Kidney glomerular epithelial cell (primary cell): Measurements from ENCODE around the gene PHACTR2.
"Not testable (repeated sequence)": the region's sequence is repeated elsewhere in the genome, so short reads cannot be mapped to it uniquely, and the experiment has no call there.

Experiments used
- DNase-seq: peaks from one replicate; lab custom pipeline; 2025; lab: John Stamatoyannopoulos, UW

Gene PHACTR2

DNA sequence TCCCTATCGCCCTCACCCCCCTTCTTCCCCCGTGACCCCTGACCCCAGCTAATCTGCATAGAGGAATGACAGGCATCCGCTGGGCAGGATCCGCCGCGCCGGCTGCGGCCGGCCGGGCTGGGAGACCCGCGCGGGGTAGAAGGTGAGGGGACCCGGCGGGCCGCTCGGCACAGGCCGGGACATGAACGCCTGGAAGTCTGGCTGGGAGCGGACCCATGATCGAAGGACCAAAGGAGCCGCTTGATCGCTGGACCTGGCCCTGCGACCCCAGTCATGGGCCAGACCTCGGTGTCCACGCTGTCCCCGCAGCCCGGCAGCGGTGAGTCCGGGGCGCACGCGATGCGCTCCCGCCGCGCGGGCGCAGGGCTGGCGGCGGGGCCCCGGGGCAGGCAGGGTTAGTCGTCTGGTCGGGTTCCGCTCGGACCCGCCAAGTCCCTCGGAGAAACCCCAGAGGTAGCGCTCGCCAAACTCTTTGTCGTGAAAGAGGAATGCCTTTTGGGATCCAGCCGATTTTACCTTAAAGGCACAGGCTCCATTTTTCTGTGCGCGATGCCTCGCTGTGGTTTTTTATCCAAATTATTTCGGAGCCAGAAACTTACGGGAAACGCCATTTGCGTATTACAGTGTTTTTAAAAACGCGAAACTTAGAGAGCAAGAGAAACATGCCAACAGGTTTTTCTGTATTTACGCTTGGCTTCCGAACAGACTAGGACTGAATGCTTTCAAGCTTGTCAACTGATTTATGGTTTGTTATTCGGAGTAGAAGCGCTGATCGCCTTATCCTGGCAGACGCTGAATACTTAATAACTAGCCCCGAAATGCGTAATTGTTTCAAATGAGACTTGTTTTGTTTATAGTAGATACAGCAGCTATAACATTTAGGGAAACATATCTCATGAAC lies at the start of gene PHACTR2:
PHACTR2 (plus strand) TSS at position 75 of the 901 bp plus-strand sequence; CDS start at position 274, 199 bp downstream.
- peak; percentile 44 for DNase-seq

GRCh38 chr6:143629104-143630080 lies 48.4 kb upstream of the PHACTR2 start:
- DNase-seq: no peak

GRCh38 chr6:143631196-143631595 lies 46.6 kb upstream of the PHACTR2 start:
- DNase-seq: not testable (repeated sequence)

DNA sequence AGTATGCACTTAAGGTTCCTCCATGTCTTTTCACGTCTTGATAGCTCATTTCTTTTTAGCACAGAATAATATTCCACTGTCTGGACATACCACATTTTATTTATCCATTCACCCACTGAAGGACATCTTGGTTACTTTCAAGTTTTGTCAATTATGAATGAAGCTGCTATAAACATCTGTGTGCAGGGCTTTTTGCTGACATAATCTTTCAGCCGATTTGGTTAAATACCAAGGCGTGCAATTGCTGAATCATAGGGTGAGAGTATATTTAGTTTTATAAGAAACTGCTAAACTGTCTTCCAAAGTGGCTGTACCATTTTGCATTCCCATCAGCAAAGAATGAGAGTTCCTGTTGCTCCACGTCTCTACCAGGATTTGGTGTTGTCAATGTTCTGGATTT lies 44.9 kb upstream of the PHACTR2 start:
- no peak for DNase-seq

DNA sequence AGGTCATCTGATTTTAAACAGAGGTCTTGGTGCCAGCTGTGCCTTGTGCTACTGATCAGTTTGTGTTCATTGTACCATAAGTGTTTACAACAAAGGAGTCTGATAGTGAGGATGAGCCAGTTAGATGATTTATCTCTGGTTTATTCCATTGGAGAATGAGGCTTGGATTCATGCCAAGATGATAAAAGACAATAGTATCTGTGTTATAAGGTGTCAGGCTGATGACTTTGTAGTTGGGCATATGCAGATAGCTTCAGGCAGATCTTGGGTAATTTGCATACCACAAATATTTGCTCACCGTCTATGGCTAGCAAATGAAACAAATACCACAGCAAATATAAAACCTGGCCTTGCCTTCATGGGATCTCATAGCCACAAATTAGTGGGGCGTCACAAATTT lies 43.3 kb upstream of the PHACTR2 start:
- no peak for DNase-seq

- DNase-seq: no peak
Observed at GRCh38 chr6:143637691-143638090, 40.1 kb upstream of the PHACTR2 start.

GRCh38 chr6:143642403-143642802 lies 35.4 kb upstream of the PHACTR2 start:
- DNase-seq: no peak

- DNase-seq: no peak
Observed at GRCh38 chr6:143647191-143647590, 30.6 kb upstream of the PHACTR2 start.

GRCh38 chr6:143647732-143648131 lies 30.0 kb upstream of the PHACTR2 start:
- no peak for DNase-seq

- DNase-seq: not testable (repeated sequence)
Observed at GRCh38 chr6:143649319-143649718, 28.4 kb upstream of the PHACTR2 start.

- not testable (repeated sequence) for DNase-seq
Observed at GRCh38 chr6:143651328-143651727, 26.4 kb upstream of the PHACTR2 start.

DNA sequence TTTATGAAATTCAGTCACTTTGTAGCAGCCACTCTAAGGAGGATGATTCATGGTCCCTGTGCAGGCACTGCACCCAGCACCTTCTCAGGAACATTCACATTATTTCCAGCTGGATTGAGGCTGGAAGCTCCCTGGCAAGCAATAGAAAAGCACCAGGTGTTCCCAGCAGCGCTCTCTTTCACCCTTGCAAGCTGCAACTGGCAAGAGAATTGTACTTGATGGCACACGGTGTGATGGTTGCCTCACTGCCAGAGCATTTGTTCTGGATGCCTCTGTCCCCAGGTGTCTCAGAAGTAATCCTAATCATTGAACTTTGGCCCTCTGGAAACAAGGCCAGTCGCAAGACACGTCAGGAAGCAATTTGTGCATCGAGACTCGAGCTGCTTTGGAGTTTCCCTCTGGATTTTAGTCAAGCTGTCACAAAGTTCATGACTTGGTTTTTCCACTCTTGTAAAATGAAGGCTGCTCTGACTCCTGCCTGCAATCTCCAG lies 24.9 kb upstream of the PHACTR2 start:
- no peak for DNase-seq

DNA sequence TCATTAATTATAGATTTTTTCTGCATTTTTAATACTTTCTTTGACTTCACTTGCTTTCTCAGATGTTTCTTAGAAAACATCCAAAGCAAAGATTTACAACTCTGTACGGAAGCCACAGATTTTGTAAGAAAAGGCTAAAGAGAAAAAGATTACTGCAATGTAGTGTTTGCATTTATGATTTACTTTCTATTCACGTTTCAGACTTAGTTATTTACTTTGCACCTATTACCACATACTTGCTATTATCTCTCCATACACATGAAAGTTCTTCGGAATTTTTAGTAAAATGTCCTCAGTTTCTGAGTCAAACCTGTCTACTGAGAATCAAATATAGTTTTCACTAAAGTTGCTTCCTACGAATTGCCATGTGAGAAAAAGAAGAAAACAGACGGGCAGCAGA lies 22.2 kb upstream of the PHACTR2 start:
- no peak for DNase-seq

- DNase-seq: no peak
Observed at GRCh38 chr6:143656026-143656425, 21.7 kb upstream of the PHACTR2 start.

DNA sequence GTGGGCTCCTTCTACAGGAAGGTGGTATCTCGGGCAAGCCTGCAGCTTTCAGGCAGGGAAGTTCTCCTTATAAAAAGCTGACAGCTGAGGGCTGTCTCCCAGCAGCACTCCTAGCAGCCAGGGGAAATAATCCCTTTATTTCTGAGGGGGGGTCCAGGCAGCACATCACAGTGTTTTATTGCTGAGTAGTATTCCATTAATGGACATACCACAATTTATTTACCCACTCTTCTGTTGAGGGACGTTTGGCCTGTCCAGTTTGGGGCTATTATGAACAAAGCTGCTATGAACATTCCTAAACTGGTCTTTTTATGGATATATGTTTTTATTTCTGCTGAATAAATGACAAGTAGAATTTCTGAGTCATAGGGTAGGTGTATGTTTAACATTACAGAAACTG lies 20.0 kb upstream of the PHACTR2 start:
- no peak for DNase-seq

DNA sequence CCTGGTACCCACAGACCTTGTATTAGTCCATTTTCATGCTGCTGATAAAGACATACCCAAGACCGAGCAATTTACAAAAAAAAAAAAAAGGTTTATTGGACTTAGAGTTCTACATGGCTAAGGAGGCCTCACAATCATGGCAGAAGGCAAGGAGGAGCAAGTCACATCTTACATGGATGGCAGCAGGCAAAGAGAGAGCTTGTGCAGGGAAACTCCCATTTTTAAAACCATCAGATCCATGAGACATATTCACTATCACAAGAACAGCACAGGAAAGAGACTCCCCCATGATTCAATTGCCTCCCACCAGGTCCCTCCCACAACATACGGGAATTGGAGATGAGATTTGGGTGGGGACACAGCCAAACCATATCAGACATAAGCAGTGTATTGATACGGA lies 17.6 kb upstream of the PHACTR2 start:
- DNase-seq: not testable (repeated sequence)

DNA sequence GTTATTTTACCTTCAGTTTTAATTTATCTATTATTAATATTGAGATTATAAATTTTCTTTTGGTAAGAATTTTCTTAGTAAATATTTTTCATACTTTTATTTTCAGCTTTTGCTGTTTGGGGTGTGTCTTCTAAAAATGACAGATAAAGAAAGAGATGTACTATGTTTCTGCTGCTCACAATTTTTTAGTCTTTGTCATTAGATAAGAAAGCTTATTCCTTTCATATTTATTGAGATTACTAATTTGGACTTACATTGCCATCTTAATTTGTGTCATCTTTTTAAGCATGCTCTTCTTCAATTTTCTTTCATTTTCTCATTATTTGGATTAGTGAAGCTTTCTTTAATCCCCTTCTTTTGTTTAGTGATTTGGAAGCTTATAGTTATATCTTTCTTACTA lies 13.6 kb upstream of the PHACTR2 start:
- DNase-seq: no peak

DNA sequence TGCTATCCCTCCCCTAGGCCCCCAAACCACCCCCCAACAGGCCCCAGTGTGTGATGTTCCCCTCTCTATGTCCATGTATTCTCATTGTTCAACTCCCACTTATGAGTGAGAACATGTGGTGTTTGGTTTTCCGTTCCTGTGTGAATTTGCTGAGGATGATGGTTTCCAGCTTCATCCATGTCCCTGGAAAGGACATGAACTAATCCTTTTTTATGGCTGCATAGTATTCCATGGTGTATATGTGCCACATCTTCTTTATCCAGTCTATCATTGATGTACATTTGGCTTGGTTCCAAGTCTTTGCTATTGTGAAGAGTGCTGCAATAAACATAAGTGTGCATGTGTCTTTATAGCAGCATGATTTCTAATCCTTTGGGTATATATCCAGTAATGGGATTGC lies 11.8 kb upstream of the PHACTR2 start:
- not testable (repeated sequence) for DNase-seq

- DNase-seq: not testable (repeated sequence)
Observed at GRCh38 chr6:143669483-143669882, 8.3 kb upstream of the PHACTR2 start.

DNA sequence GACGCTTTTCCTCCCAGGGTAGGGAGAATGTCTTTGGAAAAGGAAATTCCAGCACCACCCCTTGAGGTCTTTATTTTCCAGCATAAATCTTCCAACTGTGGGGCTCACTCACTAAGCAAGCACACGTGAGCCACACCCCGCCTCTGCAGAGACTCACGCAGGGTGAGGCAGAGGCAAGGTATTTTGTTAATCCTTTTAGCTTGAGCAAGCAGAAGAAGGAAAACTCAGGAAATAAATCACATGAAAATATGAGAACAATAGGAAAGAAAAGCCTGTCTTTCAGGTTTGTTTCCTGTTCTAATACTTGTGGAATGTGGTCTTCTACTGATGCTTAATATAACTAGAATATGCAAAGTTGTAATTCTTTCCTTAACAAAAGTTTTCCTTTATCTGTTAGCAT lies 4.1 kb upstream of the PHACTR2 start:
- DNase-seq: peak; percentile 72

DNA sequence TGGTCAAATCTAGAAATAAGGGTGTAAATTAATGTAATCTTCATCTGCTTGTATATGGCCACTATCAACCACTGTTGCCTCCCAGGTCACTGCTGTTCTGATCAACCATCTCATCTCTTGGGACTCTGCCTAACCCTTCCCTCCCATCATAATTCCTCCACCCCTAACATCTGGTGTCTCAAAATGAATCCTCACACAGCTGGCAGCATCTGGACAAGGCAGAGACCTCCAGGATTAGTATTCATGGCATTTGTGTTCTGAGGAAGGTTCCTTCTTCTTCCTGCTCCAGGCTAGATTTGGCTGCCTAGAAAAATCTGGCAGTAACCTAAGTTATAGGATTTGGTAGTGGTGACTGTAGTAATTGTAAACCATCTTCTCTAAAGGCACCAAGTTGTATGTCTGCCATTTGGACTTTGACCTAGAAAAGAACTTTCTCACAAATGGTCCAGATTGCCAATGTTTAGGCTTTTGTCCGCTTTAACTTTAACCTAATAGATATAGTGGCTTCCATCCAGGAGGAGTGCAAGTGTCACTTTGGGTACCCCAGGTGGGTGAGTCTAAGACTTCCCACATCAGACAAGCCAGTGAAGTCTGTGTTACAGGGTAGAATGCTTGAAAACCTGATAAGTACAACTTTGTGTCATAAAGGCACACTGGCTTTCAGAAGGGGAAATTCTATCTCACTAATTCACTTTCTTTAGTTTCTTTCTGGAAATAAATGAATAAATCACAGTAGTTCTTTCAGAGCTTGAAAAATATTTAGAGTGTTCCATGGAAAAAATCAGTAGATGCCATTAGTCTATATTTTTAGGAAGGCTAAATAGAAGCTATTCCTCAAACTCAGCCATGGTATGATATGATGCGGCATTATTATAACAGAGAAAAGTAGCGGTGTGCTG lies 3.0 kb upstream of the PHACTR2 start:
- no peak for DNase-seq
